GM12891 (cell line): Measurements from ENCODE around the gene ACBD6.

Source experiments
- PAX5 ChIP-seq: IDR thresholded peaks from 2 replicates; pipeline ENCODE4 v1.6.1; 2011; ENCODE audit warnings: low read length, moderate library complexity, mild to moderate bottlenecking; ENCODE audit not compliant: insufficient read depth, severe bottlenecking
- POLR2A ChIP-seq: IDR thresholded peaks from 2 replicates; pipeline ENCODE4 v1.6.1; 2011; ENCODE audit warnings: low read depth, low read length, control low read depth
- POLR2AphosphoS5 ChIP-seq: IDR thresholded peaks from 2 replicates; pipeline ENCODE4 v1.6.1; 2011; ENCODE audit warnings: low read depth, low read length, control low read depth
- POU2F2 ChIP-seq: IDR thresholded peaks from 2 replicates; pipeline ENCODE4 v1.6.1; 2011; ENCODE audit warnings: low read depth, mild to moderate bottlenecking, control low read depth, low read length, moderate library complexity
- SPI1 ChIP-seq: IDR thresholded peaks from 2 replicates; pipeline ENCODE4 v1.6.1; 2011; ENCODE audit warnings: low read depth, low read length, control low read depth
- TAF1 ChIP-seq: IDR thresholded peaks from 2 replicates; pipeline ENCODE4 v1.6.1; 2011; ENCODE audit warnings: low read depth, low read length, control low read depth

- TF ChIP-seq PAX5: no peak
- no peak for TF ChIP-seq POLR2AphosphoS5
- no peak for TF ChIP-seq TAF1
- TF ChIP-seq POLR2A: no peak
- no peak for TF ChIP-seq SPI1
- TF ChIP-seq POU2F2: no peak
Measured at GRCh38 chr1:180508725-180509097, 6.3 kb upstream of the ACBD6 start.
